Sigmoid colon (tissue), 7 donors: ENCODE measurements around the gene KAZN. TPM values are rescaled to one million over a fixed set of nuclear protein-coding genes. Genes with fewer than 3 reads are reported as not detected.

Experiments used
- DNase-seq: peaks from one replicate; pipeline ENCODE4 v3.0.0-alpha.2; 2019
- H3K27ac ChIP-seq, 4 donors: fragments of 200-600 bp; sonication (generic); one replicate each; pipeline ENCODE4 v1.5.1; 2016 to 2019; ENCODE audit warnings: mild to moderate bottlenecking in 1 of 4
- H3K27me3 ChIP-seq, 3 donors: fragments of 200-600 bp; sonication (generic); one replicate each; pipeline ENCODE4 v1.5.1; 2019; ENCODE audit warnings: mild to moderate bottlenecking in 1 of 3
- H3K36me3 ChIP-seq, 4 donors: fragments of 200-600 bp; sonication (generic); one replicate each; pipeline ENCODE4 v1.5.1; 2016 to 2019
- H3K4me1 ChIP-seq, 4 donors: fragments of 200-600 bp; sonication (generic); one replicate each; pipeline ENCODE4 v1.5.1; 2017 to 2019
- H3K4me3 ChIP-seq, 4 donors: fragments of 200-600 bp; sonication (generic); one replicate each; pipeline ENCODE4 v1.5.1; 2017 to 2019; ENCODE audit warnings: mild to moderate bottlenecking in 2 of 4, moderate library complexity in 1 of 4
- H3K9me3 ChIP-seq, 4 donors: fragments of 200-600 bp in 3 of 4; sonication (generic) in 3 of 4; one replicate each; pipeline versions ENCODE4 v1.5.1 to v1.6.1; 2013 to 2019
- CTCF ChIP-seq, 4 experiments: fragments of 450-650 bp in 3 of 4; fragments of 200-600 bp in 1 of 4; IDR thresholded peaks; one replicate each; pipeline ENCODE4 v1.5.1; 2016 to 2019; ENCODE audit warnings: antibody characterized with exemption in 4 of 4, mild to moderate bottlenecking in 3 of 4, moderate library complexity in 2 of 4
- EP300 ChIP-seq, 4 donors: sonication (generic); formaldehyde crosslinking; IDR thresholded peaks; one replicate each; pipeline ENCODE4 v1.6.1; 2017; ENCODE audit warnings: antibody characterized with exemption in 4 of 4
- POLR2A ChIP-seq, 2 donors: fragments of 450-650 bp; IDR thresholded peaks; one replicate each; pipeline ENCODE4 v1.6.1; 2016; ENCODE audit warnings: antibody characterized with exemption in 2 of 2, mild to moderate bottlenecking in 2 of 2, moderate library complexity in 2 of 2
- POLR2AphosphoS5 ChIP-seq, 4 donors: sonication (generic); formaldehyde crosslinking; IDR thresholded peaks; one replicate each; pipeline ENCODE4 v1.6.1; 2017; ENCODE audit warnings: antibody characterized with exemption in 4 of 4
- WGBS, 2 donors: extraction: QIAGEN DNeasy Blood & Tissue Kit; methylation state at CpG; one replicate each; pipeline ENCODE4 v1.1.7; 2013; 5-methylcytosine and 5-hydroxymethylcytosine counted together
- intact Hi-C: fragments of 100-400 bp; cut with DNase I; formaldehyde crosslinking; loops from one replicate; pipeline ENCODE4 v1.15.1; 2023
- polyA plus RNA-seq, 3 donors: library from polyadenylated mRNA; stranded (reverse); fragments of 200-250 nt; gene quantifications; one replicate each; pipeline ENCODE4 v1.2.3, GENCODE V29; 2013
- total RNA-seq, 4 donors: library from RNA; depleted of rRNA; stranded (reverse); fragments of >200 nt; gene quantifications; one replicate each; pipeline ENCODE4 v1.1.0, GENCODE V29; 2016
- donor health status: healthy with polysubstance abuse.
- donor health status: Bipolar disorder and iron deficiency.
- donor health status: healthy.

The KAZN gene
- total and polyA plus RNA-seq, 7 donors: 2.5 to 11.4 (median 5.6) TPM

GRCh38 chr1:14810595-14811361 is 212.3 kb downstream of the KAZN start:
- Histone ChIP-seq H3K36me3 (no peaks in the 10 kb centered on the region), H3K9me3 (peaks cover 5 to 21% (median 15%) of the 10 kb centered on the region in 4 donors), H3K27me3 (no peaks in the 10 kb centered on the region), H3K27ac (peak overlapping the region in 3 of 4 donors; percentile 6 to 55 (median 20)), H3K4me3 (no peak overlapping the region), H3K4me1 (peaks cover 0 to 5% (median 0%) of the 10 kb centered on the region in 4 donors)
- intact Hi-C loops: no loop called here
- peak in 1 of 4 donors; percentile 32 for TF ChIP-seq POLR2AphosphoS5 (IDR thresholded peaks at IDR 0.05)
- TF ChIP-seq POLR2A (IDR thresholded peaks at IDR 0.05): no peak
- 45 to 72% methylated on average over 9 of the region's 9 CpGs for WGBS, 2 donors
- DNase-seq: no peak

- no peaks in the 10 kb centered on the region for H3K27me3 ChIP-seq
- H3K27ac ChIP-seq: peak overlapping the region in 1 of 4 donors; percentile 4
- peaks cover 0 to 5% (median 0%) of the 10 kb centered on the region in 4 donors for H3K4me1 ChIP-seq
- peaks cover 5 to 13% (median 8%) of the 10 kb centered on the region in 4 donors for H3K9me3 ChIP-seq
- intact Hi-C loops: no loop called here
- TF ChIP-seq CTCF (IDR thresholded peaks at IDR 0.05) (no peak), EP300 (IDR thresholded peaks at IDR 0.05) (no peak), POLR2A (IDR thresholded peaks at IDR 0.05) (no peak), POLR2AphosphoS5 (IDR thresholded peaks at IDR 0.05) (no peak)
- DNase-seq: no peak
- H3K36me3 ChIP-seq: no peaks in the 10 kb centered on the region
- WGBS, 2 donors: 68 to 79% methylated on average over 3 of the region's 3 CpGs
- H3K4me3 ChIP-seq: no peak overlapping the region
These were observed 213.1 kb downstream of the KAZN start for GRCh38 chr1:14811573-14811972.

GRCh38 chr1:14812189-14812588 is 213.7 kb downstream of the KAZN start:
- DNase-seq: no peak
- Histone ChIP-seq H3K27me3 (no peaks in the 10 kb centered on the region), H3K27ac (no peak overlapping the region), H3K4me3 (no peak overlapping the region), H3K36me3 (no peaks in the 10 kb centered on the region), H3K9me3 (peaks cover 0 to 7% (median 3%) of the 10 kb centered on the region in 4 donors), H3K4me1 (peaks cover 0 to 5% (median 0%) of the 10 kb centered on the region in 4 donors)
- no peak for TF ChIP-seq CTCF (IDR thresholded peaks at IDR 0.05)
- no peak for TF ChIP-seq EP300 (IDR thresholded peaks at IDR 0.05)
- TF ChIP-seq POLR2A (IDR thresholded peaks at IDR 0.05): no peak
- no peak for TF ChIP-seq POLR2AphosphoS5 (IDR thresholded peaks at IDR 0.05)
- 90 to 93% methylated on average over 4 of the region's 4 CpGs for WGBS, 2 donors
- intact Hi-C loops: no loop called here

GRCh38 chr1:14815175-14815877 is 216.8 kb downstream of the KAZN start:
- Histone ChIP-seq H3K27ac (no peak overlapping the region), H3K27me3 (no peaks in the 10 kb centered on the region), H3K4me1 (peaks cover 0 to 5% (median 0%) of the 10 kb centered on the region in 4 donors), H3K9me3 (no peaks in the 10 kb centered on the region), H3K36me3 (no peaks in the 10 kb centered on the region), H3K4me3 (no peak overlapping the region)
- intact Hi-C loops: no loop called here
- no peak for DNase-seq
- 68 to 74% methylated on average over 7 of the region's 7 CpGs for WGBS, 2 donors
- TF ChIP-seq EP300 (IDR thresholded peaks at IDR 0.05) (no peak), CTCF (IDR thresholded peaks at IDR 0.05) (no peak), POLR2A (IDR thresholded peaks at IDR 0.05) (no peak), POLR2AphosphoS5 (IDR thresholded peaks at IDR 0.05) (no peak)
